ENCODE measurements around the gene ANKFN1. TPM values are rescaled to one million over a fixed set of nuclear protein-coding genes. Genes with fewer than 3 reads are reported as not detected.

Gene ANKFN1
- total RNA-seq, 1 donor from 2014 or later = not detected

GRCh38 chr17:56325313-56326000 is 172.2 kb downstream of the ANKFN1 start:
- Mint-ChIP-seq H3K4me1 (ENCODE audit: low read depth, unreplicated experiment) (peaks cover 7% of the 10 kb centered on the region), H3K36me3 (ENCODE audit: low read depth, unreplicated experiment) (no peaks in the 10 kb centered on the region), H3K27ac (ENCODE audit: unreplicated experiment) (no peak overlapping the region), H3K4me3 (ENCODE audit: unreplicated experiment) (no peak overlapping the region), H3K9me3 (ENCODE audit: unreplicated experiment) (no peaks in the 10 kb centered on the region), H3K27me3 (ENCODE audit: low read depth, unreplicated experiment) (peaks cover 4% of the 10 kb centered on the region)
- no peak for FAIRE-seq
- Histone ChIP-seq H3K79me2 (ENCODE audit: insufficient read depth, low read length) (no peaks in the 10 kb centered on the region), H3K27me3 (ENCODE audit: insufficient read depth, low read length) (no peaks in the 10 kb centered on the region), H4K20me1 (ENCODE audit: insufficient read depth, low read length) (no peaks in the 10 kb centered on the region), H3K4me1 (ENCODE audit: insufficient read depth, low read length) (no peaks in the 10 kb centered on the region), H3K4me2 (ENCODE audit: low read length) (no peak overlapping the region), H3K27ac (ENCODE audit: low read depth, low read length) (no peak overlapping the region), H3K4me3 (ENCODE audit: insufficient read depth, low read depth, low read length) (no peak overlapping the region), H3K9ac (ENCODE audit: low read length) (no peak overlapping the region), H3K9me3 (ENCODE audit: insufficient read depth, low read depth, low read length) (no peaks in the 10 kb centered on the region), H2AFZ (ENCODE audit: low read depth, low read length) (no peak overlapping the region), H3K36me3 (ENCODE audit: insufficient read depth, low read length) (no peaks in the 10 kb centered on the region)
- no peak for DNase-seq (ENCODE audit: low read depth)
- TF ChIP-seq EZH2 (IDR thresholded peaks at IDR 0.05; ENCODE audit: insufficient read depth, low read length) (no peak), CTCF (IDR thresholded peaks at IDR 0.05; ENCODE audit: insufficient read depth, low read depth, low read length) (no peak)

- H2AFZ ChIP-seq (ENCODE audit: low read depth, low read length) = no peak overlapping the region
Observed at GRCh38 chr17:56326001-56326359, 172.7 kb downstream of the ANKFN1 start.

More at GRCh38 chr17:56326001-56326359, 172.7 kb downstream of the ANKFN1 start:
- Histone ChIP-seq H4K20me1 (ENCODE audit: insufficient read depth, low read length) (no peaks in the 10 kb centered on the region), H3K4me3 (ENCODE audit: insufficient read depth, low read depth, low read length) (no peak overlapping the region), H3K36me3 (ENCODE audit: insufficient read depth, low read length) (no peaks in the 10 kb centered on the region), H3K4me2 (ENCODE audit: low read length) (no peak overlapping the region), H3K4me1 (ENCODE audit: insufficient read depth, low read length) (no peaks in the 10 kb centered on the region), H3K79me2 (ENCODE audit: insufficient read depth, low read length) (no peaks in the 10 kb centered on the region), H3K27ac (ENCODE audit: low read depth, low read length) (no peak overlapping the region), H3K9ac (ENCODE audit: low read length) (no peak overlapping the region), H3K9me3 (ENCODE audit: insufficient read depth, low read depth, low read length) (no peaks in the 10 kb centered on the region), H3K27me3 (ENCODE audit: insufficient read depth, low read length) (no peaks in the 10 kb centered on the region)
- Mint-ChIP-seq H3K36me3 (ENCODE audit: low read depth, unreplicated experiment) (no peaks in the 10 kb centered on the region), H3K27me3 (ENCODE audit: low read depth, unreplicated experiment) (peaks cover 4% of the 10 kb centered on the region), H3K4me3 (ENCODE audit: unreplicated experiment) (no peak overlapping the region), H3K9me3 (ENCODE audit: unreplicated experiment) (no peaks in the 10 kb centered on the region), H3K4me1 (ENCODE audit: low read depth, unreplicated experiment) (peaks cover 3% of the 10 kb centered on the region), H3K27ac (ENCODE audit: unreplicated experiment) (no peak overlapping the region)
- FAIRE-seq (no peak), DNase-seq (ENCODE audit: low read depth) (no peak)
- TF ChIP-seq EZH2 (IDR thresholded peaks at IDR 0.05; ENCODE audit: insufficient read depth, low read length) (no peak), CTCF (IDR thresholded peaks at IDR 0.05; ENCODE audit: insufficient read depth, low read depth, low read length) (no peak)
